GM21381 (cell line): ENCODE data around the gene MYOM1.
A peak's percentile ranks its signal among the peaks of the same experiment; 100 is the strongest.
"Not testable (repeated sequence)": the region's sequence is repeated elsewhere in the genome, so short reads cannot be mapped to it uniquely, and the experiment has no call there.

ENCODE experiments used
- ATAC-seq: cut with Tn5 transposase; IDR thresholded peaks from one replicate; pipeline ENCODE4 v1.9.1; 2021; ENCODE audit warnings: mild to moderate bottlenecking, moderate library complexity; ENCODE audit not compliant: unreplicated experiment

The MYOM1 gene

GRCh38 chr18:3221496-3221895, 1.7 kb upstream of the MYOM1 start:
- ATAC-seq = no peak

- not testable (repeated sequence) for ATAC-seq
Observed at GRCh38 chr18:3220868-3221267, 1.1 kb upstream of the MYOM1 start.

GRCh38 chr18:3219241-3219630, 532 bp downstream of the MYOM1 start:
- ATAC-seq = no peak

- no peak for ATAC-seq
Observed at GRCh38 chr18:3218819-3219218, 949 bp downstream of the MYOM1 start.

- ATAC-seq = no peak
Observed at GRCh38 chr18:3217948-3218647, 1.7 kb downstream of the MYOM1 start.

DNA sequence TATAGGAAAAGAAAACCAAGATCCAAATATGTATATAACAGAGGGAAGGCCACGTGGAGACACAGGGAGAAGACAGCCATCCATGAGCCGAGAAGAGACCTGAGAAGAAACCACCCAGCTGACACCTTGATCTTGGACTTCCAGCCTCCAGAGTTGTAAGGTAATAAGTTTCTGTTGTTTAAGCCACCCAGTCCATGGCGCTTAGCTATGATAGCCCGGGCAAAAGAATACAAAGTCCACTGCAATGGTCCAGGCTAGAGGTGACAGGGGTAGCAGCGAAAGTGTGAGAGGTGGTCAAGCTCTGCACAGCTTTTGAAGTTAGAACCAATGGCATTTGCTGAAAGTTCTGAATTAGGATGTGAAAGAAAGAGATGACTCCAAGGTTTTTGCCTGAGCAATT, 2.8 kb downstream of the MYOM1 start:
- ATAC-seq = no peak

DNA sequence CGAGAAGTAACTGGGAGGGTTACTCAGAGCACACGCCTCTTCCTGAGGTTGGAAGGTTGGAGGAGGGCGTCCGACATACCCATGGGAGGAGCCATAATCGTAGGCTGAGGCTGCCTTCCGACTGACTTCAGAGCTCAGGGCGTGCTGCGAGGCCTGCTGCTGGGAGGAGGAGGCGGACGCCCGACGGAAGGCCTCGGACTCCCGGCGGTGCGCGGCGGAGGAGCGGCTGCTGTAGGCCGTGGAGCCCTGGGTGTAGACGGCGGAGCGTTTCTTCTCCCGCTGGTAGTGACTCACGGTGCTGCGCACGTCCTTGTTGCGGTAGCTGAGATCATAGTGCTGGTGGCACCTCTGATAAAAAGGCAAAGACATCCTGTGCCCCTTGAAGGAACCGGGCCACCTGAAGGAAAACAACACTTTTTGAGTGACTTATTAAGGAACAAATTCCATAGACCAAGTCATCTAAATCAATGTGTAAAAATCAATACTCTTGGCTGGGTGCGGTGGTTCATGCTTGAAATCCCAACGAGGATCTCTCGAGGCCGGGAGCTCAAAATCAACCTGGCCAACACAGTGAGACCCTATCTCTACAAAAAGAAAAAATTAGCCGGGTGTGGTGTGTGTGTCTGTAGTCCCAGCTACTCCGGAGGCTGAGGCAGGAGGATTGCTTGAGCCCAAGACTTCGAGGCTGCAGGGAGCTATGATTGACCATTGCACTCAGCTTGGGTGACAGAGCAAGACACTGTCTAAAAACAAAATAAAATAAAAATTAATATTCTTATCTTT, 4.7 kb downstream of the MYOM1 start:
- no peak for ATAC-seq

DNA sequence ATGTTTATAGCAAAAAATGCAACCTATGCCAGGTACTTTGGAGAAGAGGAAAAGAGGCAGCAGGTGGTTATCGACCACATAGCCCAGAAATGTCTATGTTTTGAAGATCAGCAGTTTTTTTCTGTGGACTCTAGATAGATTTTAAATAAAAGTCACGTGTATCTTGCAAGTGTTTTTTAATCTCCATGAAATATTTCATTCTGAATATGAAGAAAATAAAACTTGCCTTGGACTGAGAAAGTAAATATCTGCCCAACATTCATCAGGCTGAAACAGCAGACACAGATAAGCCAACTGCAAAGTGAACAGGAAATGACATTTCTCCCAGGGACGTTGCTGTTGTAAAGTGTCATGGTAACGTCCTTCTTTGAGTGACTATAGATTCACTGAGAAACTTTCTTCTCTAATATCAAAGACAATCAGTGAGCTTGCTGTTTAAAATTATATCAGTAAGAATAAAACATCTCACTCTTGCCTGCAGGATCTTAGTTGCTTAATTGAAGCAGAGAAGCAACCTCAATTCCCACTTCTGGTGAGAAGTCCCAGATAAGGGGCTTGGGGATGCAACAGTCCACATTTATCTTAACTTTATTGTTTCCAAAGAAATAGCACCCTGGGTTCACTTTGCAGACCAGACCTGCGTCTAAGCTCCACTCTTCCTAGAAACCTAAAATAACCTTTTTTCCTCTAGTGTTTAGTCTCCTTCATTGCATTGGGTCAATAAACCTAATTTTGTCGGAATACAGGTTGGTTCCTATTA, 6.3 kb downstream of the MYOM1 start:
- no peak for ATAC-seq

DNA sequence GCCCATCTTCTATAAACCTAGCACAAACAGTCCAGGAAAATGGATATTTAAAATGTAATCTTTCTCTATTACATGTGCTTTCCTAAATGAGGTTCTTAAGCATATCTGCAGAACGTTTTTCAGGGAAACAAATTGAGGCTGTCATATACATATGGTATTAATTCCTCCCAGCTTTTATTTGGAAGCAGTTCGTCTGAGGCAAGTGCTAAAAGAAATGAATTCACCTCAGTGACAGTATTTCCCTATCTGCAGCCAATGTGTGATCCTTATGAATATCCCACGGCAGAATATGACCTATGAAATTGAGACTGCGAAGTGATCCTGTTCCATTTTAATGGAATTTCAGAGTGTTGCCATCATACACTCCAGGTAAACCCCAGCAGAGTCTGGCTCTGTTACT, 7.1 kb downstream of the MYOM1 start:
- no peak for ATAC-seq

- no peak for ATAC-seq
Observed at GRCh38 chr18:3211236-3211992, 8.4 kb downstream of the MYOM1 start.

DNA sequence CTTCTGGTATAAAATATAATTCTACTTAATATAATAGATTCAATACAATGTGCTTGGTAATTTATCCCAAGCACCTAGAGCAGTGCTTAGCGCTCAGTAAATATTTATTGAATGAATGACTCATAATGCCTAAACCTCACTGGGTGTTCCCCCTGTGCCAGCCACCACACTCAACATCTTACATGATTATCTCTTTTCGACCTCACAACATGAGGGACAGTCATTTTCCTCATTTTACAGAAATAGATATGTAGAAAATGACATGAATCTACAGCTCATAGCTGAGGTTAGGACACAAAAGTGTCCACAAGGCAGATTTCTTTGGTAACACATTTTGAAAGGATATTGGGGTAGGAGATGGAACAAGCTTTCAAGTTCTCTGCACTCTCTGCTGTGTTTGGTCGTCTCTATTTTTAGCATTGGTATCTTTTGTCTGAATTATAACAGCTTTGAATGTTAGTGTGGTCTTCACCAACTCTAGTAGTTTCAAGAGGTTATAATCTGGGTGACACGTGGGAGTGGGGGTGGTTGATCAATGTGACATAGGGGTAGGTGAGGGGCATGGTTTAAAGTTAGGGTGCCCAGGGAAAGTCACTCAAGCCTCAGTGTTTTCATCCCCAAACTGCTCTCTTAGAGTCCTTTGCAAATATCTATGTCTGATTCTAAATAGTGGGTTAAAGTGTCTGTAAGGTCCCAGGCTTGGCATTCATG, 9.8 kb downstream of the MYOM1 start:
- peak; percentile 81 for ATAC-seq

DNA sequence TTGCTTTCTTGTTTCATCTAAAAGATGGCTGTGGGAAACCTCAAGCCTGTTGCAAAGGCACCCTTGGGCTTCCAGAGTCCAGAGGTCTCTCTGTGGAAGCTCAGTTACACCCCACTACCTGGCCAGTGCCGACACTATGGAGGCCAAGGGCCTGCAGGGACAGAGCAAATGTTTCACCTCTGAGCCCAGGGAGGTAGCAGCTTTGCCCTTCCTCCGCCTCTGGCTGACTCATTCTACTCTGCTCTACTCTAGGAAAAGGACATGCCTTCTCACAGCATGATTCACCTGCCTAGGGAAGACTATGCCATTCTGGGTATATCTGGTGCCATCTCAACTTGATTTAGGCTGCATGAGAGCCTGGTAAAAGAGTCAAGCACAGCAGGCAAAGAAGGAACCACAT, 12.2 kb downstream of the MYOM1 start:
- no peak for ATAC-seq

GRCh38 chr18:3205239-3205638, 14.5 kb downstream of the MYOM1 start:
- no peak for ATAC-seq

DNA sequence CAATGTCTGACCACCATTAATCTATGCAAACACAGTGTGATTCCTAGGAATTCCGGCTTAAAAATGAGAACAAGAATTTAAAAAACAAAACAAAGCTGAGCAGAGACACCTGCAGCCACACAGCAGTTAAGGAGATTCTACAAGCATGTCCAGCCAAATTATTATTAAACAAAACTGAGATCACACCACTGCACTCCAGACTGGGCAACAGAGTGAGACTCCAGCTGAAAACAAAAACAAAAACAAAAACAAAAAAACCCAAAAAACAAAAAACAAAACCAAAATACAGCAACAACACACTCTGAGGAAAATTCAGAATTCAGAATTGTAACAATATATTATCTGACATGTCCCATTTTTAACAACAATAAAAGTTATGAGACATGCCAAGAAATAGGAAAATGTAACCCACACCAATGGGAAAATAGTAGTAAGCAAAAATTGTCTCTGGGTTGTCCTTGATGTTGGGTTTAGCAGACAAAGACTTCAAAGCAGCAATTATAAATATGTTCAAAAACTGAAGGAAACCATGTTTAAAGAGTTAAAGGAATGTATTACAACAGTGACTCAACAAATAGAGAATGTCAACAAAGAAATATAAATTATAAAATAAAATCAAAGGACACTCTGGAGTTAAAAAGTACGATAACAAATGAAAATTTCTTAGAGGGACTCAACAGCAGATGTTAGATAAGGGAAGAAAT, 19.7 kb downstream of the MYOM1 start:
- no peak for ATAC-seq

GRCh38 chr18:3198260-3198860, 21.4 kb downstream of the MYOM1 start:
- not testable (repeated sequence) for ATAC-seq

- ATAC-seq = no peak
Observed at GRCh38 chr18:3194947-3195612, 24.7 kb downstream of the MYOM1 start.

GRCh38 chr18:3193331-3193730, 26.4 kb downstream of the MYOM1 start:
- ATAC-seq = no peak

DNA sequence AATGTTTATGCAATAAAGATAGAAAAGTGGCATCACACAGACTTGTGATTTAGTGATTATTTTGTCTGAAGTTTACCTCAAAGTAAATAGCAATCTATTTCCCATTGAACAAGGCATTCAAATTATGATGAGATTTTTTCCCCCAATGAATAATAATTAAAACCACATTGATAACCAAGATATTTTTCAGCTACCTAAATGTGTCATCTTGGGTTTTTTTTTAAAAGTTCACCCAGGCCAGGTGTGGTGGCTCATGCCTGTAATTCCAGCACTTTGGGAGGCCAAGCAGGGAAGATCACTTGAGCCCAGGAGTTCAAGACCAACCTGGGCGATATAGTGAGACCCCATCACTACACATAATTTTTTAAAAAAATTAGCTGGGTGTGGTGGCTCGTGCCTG, 27.0 kb downstream of the MYOM1 start:
- no peak for ATAC-seq

GRCh38 chr18:3192286-3192685, 27.5 kb downstream of the MYOM1 start:
- ATAC-seq = no peak
